Measurements from ENCODE around the gene GLMN.

- TF ChIP-seq CTCF (tag by site-specific recombination; IDR thresholded peaks at IDR 0.05) (no peak), ZNF148 (tag by site-specific recombination; IDR thresholded peaks at IDR 0.05; ENCODE audit: borderline replicate concordance) (no peak), ZNF114 (tag by site-specific recombination; IDR thresholded peaks at IDR 0.05) (no peak), REPIN1 (tag by site-specific recombination; IDR thresholded peaks at IDR 0.05; ENCODE audit: low read depth) (no peak), ZNF707 (tag by site-specific recombination; IDR thresholded peaks at IDR 0.05) (no peak), ZNF174 (tag by site-specific recombination; IDR thresholded peaks at IDR 0.05) (no peak), ZNF580 (tag by site-specific recombination; IDR thresholded peaks at IDR 0.05) (no peak), PRDM10 (tag by site-specific recombination; IDR thresholded peaks at IDR 0.05) (no peak), ZBTB7A (tag by site-specific recombination; IDR thresholded peaks at IDR 0.05; ENCODE audit: low read depth) (no peak), GLI4 (tag by site-specific recombination; IDR thresholded peaks at IDR 0.05) (no peak)
These were observed 70.4 kb downstream of the GLMN start for GRCh38 chr1:92228401-92228800.

Measured in HEK293 (cell line).